Chondrocyte (in vitro differentiated cells): ENCODE data around the gene RIN1. TPM values are rescaled to one million over a fixed set of nuclear protein-coding genes. Genes with fewer than 3 reads are reported as not detected.

ENCODE experiments used
- DNase-seq: peaks from one replicate; pipeline ENCODE4 v3.0.0; 2021; ENCODE audit warnings: mixed read lengths, low spot score
- H3K27ac Mint-ChIP-seq: one replicate; pipeline ENCODE4 v1.8.0; 2021; ENCODE audit warnings: mild to moderate bottlenecking, moderate library complexity, mixed read lengths; ENCODE audit not compliant: unreplicated experiment
- H3K27me3 Mint-ChIP-seq: 2 replicates; pipeline ENCODE4 v1.8.0; 2021; ENCODE audit warnings: low read depth, mixed read lengths
- H3K36me3 Mint-ChIP-seq: 2 replicates; pipeline ENCODE4 v1.8.0; 2021; ENCODE audit warnings: low read depth, mixed read lengths
- H3K4me1 Mint-ChIP-seq: 2 replicates; pipeline ENCODE4 v1.8.0; 2021; ENCODE audit warnings: low read depth, mild to moderate bottlenecking, mixed read lengths
- H3K4me3 Mint-ChIP-seq: one replicate; pipeline ENCODE4 v1.8.0; 2021; ENCODE audit warnings: mild to moderate bottlenecking, moderate library complexity, mixed read lengths; ENCODE audit not compliant: unreplicated experiment
- H3K9me3 Mint-ChIP-seq: 2 replicates; pipeline ENCODE4 v1.8.0; 2021; ENCODE audit warnings: low read depth, mixed read lengths
- CTCF ChIP-seq: fragments of 200-600 bp; sonication (generic); IDR thresholded peaks from 2 replicates; pipeline ENCODE4 v1.5.0; 2021; ENCODE audit warnings: antibody characterized with exemption, mild to moderate bottlenecking, moderate library complexity
- total RNA-seq: library from RNA; stranded (reverse); gene quantifications from 3 replicates; pipeline ENCODE4 v1.2.1, GENCODE V29; 2021

Gene RIN1
- total RNA-seq, 1 donor from 2014 or later = 7.1 TPM

- H3K9me3 Mint-ChIP-seq = no peaks in the 10 kb centered on the region
- TF ChIP-seq CTCF = no peak
- peaks cover 35% of the 10 kb centered on the region for H3K4me1 Mint-ChIP-seq
- H3K27ac Mint-ChIP-seq = no peak overlapping the region
- no peaks in the 10 kb centered on the region for H3K27me3 Mint-ChIP-seq
- DNase-seq = peak; percentile 58
- H3K36me3 Mint-ChIP-seq = peaks cover 3% of the 10 kb centered on the region
- H3K4me3 Mint-ChIP-seq = no peak overlapping the region
These were observed 4.5 kb downstream of the RIN1 start for GRCh38 chr11:66331542-66332370.

- no peaks in the 10 kb centered on the region for H3K9me3 Mint-ChIP-seq
- H3K36me3 Mint-ChIP-seq = peaks cover 3% of the 10 kb centered on the region
- H3K4me3 Mint-ChIP-seq = no peak overlapping the region
- H3K27me3 Mint-ChIP-seq = no peaks in the 10 kb centered on the region
- TF ChIP-seq CTCF = no peak
- no peak overlapping the region for H3K27ac Mint-ChIP-seq
- peak; percentile 85 for DNase-seq
- H3K4me1 Mint-ChIP-seq = peaks cover 34% of the 10 kb centered on the region
These were observed 5.3 kb downstream of the RIN1 start for GRCh38 chr11:66330931-66331330.

- H3K27ac Mint-ChIP-seq = no peak overlapping the region
- H3K36me3 Mint-ChIP-seq = peaks cover 3% of the 10 kb centered on the region
- peaks cover 43% of the 10 kb centered on the region for H3K4me1 Mint-ChIP-seq
- H3K27me3 Mint-ChIP-seq = no peaks in the 10 kb centered on the region
- no peaks in the 10 kb centered on the region for H3K9me3 Mint-ChIP-seq
- TF ChIP-seq CTCF = no peak
- DNase-seq = no peak
- H3K4me3 Mint-ChIP-seq = no peak overlapping the region
These were observed 7.0 kb downstream of the RIN1 start for GRCh38 chr11:66329165-66329673.

- peaks cover 3% of the 10 kb centered on the region for H3K36me3 Mint-ChIP-seq
- DNase-seq = no peak
- peaks cover 47% of the 10 kb centered on the region for H3K4me1 Mint-ChIP-seq
- TF ChIP-seq CTCF = peak; percentile 99
- H3K4me3 Mint-ChIP-seq = no peak overlapping the region
- H3K27me3 Mint-ChIP-seq = no peaks in the 10 kb centered on the region
- H3K27ac Mint-ChIP-seq = peak overlapping the region; percentile 90
- H3K9me3 Mint-ChIP-seq = no peaks in the 10 kb centered on the region
These were observed 7.7 kb downstream of the RIN1 start for GRCh38 chr11:66328302-66329144.

- no peak for TF ChIP-seq CTCF
- no peak for DNase-seq
- peaks cover 3% of the 10 kb centered on the region for H3K36me3 Mint-ChIP-seq
- no peaks in the 10 kb centered on the region for H3K27me3 Mint-ChIP-seq
- peaks cover 47% of the 10 kb centered on the region for H3K4me1 Mint-ChIP-seq
- no peak overlapping the region for H3K4me3 Mint-ChIP-seq
- no peaks in the 10 kb centered on the region for H3K9me3 Mint-ChIP-seq
- H3K27ac Mint-ChIP-seq = peak overlapping the region; percentile 90
These were observed 8.3 kb downstream of the RIN1 start for GRCh38 chr11:66328031-66328301.
